Liver (tissue), 9 donors: ENCODE results near the gene RANBP1. TPM values are rescaled to one million over a fixed set of nuclear protein-coding genes. Genes with fewer than 3 reads are reported as not detected.

Experiments used
- DNase-seq: peaks from one replicate; pipeline ENCODE4 v3.0.0-alpha.2; 2017; ENCODE audit warnings: low spot score
- H3K27ac ChIP-seq, 2 donors: one replicate each; pipeline ENCODE4 v1.7.0; 2013; ENCODE audit warnings: inconsistent platforms in 2 of 2, low read length in 2 of 2, control low read depth in 1 of 2, low read depth in 1 of 2, mild to moderate bottlenecking in 1 of 2
- H3K27me3 ChIP-seq, 4 donors: one replicate each; pipeline versions ENCODE4 v1.6.1 to v1.7.0; 2013; ENCODE audit warnings: low read length in 3 of 4, inconsistent platforms in 1 of 4, mild to moderate bottlenecking in 1 of 4, moderate library complexity in 1 of 4; ENCODE audit not compliant: control insufficient read depth in 4 of 4, insufficient read depth in 4 of 4
- H3K36me3 ChIP-seq, 4 donors: one replicate each; pipeline versions ENCODE4 v1.6.1 to v1.7.0; 2013; ENCODE audit warnings: low read length in 3 of 4, mild to moderate bottlenecking in 3 of 4, low read depth in 1 of 4, moderate library complexity in 1 of 4; ENCODE audit not compliant: control insufficient read depth in 4 of 4, insufficient read depth in 3 of 4
- H3K4me1 ChIP-seq, 4 donors: one replicate each; pipeline versions ENCODE4 v1.6.1 to v1.7.0; 2013; ENCODE audit warnings: low read length in 3 of 4, mild to moderate bottlenecking in 3 of 4, moderate library complexity in 1 of 4; ENCODE audit not compliant: control insufficient read depth in 4 of 4, insufficient read depth in 4 of 4
- H3K4me3 ChIP-seq, 3 donors: one replicate each; pipeline versions ENCODE4 v1.6.1 to v1.7.0; 2013; ENCODE audit warnings: low read length in 3 of 3, control low read depth in 1 of 3, low read depth in 1 of 3, mild to moderate bottlenecking in 1 of 3
- H3K9ac ChIP-seq, 2 donors: one replicate each; pipeline ENCODE4 v1.7.0; 2013; ENCODE audit warnings: low read length in 2 of 2, mild to moderate bottlenecking in 2 of 2, moderate library complexity in 2 of 2, control low read depth in 1 of 2, low read depth in 1 of 2
- H3K9me3 ChIP-seq, 4 donors: one replicate each; pipeline versions ENCODE4 v1.6.1 to v1.7.0; 2013; ENCODE audit warnings: low read length in 3 of 4; ENCODE audit not compliant: control insufficient read depth in 4 of 4
- EGR1 ChIP-seq, 2 donors: IDR thresholded peaks; 2 replicates each; pipeline ENCODE4 v1.6.1; 2016 to 2018; ENCODE audit warnings: antibody characterized with exemption in 2 of 2, low read depth in 2 of 2
- FOXA2 ChIP-seq: IDR thresholded peaks from 2 replicates; pipeline ENCODE4 v1.6.1; 2016; ENCODE audit warnings: antibody characterized with exemption
- GABPA ChIP-seq, 2 donors: IDR thresholded peaks in 1 of 2; conservative IDR thresholded peaks in 1 of 2; 2 replicates each; pipeline ENCODE4 v1.6.1; 2016; ENCODE audit warnings: antibody characterized with exemption in 2 of 2, mild to moderate bottlenecking in 1 of 2, moderate library complexity in 1 of 2
- HNF4A ChIP-seq, 2 donors: conservative IDR thresholded peaks; 2 replicates each; pipeline ENCODE4 v1.6.1; 2016; ENCODE audit warnings: antibody characterized with exemption in 2 of 2, mild to moderate bottlenecking in 2 of 2
- JUND ChIP-seq, 2 donors: IDR thresholded peaks; 2 replicates each; pipeline ENCODE4 v1.6.1; 2016; ENCODE audit warnings: antibody characterized with exemption in 2 of 2
- NR2F2 ChIP-seq: IDR thresholded peaks from 2 replicates; pipeline ENCODE4 v1.6.1; 2016; ENCODE audit warnings: antibody characterized with exemption
- RAD21 ChIP-seq, 2 donors: IDR thresholded peaks; 2 replicates each; pipeline ENCODE4 v1.6.1; 2016; ENCODE audit warnings: antibody characterized with exemption in 2 of 2, mild to moderate bottlenecking in 2 of 2
- RXRA ChIP-seq, 2 donors: IDR thresholded peaks; 2 replicates each; pipeline ENCODE4 v1.6.1; 2017 to 2018; ENCODE audit warnings: antibody characterized with exemption in 2 of 2, mild to moderate bottlenecking in 1 of 2
- SP1 ChIP-seq: IDR thresholded peaks from 2 replicates; pipeline ENCODE4 v1.6.1; 2018; ENCODE audit warnings: antibody characterized with exemption, mild to moderate bottlenecking
- TAF1 ChIP-seq: conservative IDR thresholded peaks from 2 replicates; pipeline ENCODE4 v1.6.1; 2016; ENCODE audit warnings: antibody characterized with exemption, mild to moderate bottlenecking
- WGBS: extraction: QIAGEN DNeasy Blood & Tissue Kit; methylation state at CpG from one replicate; pipeline ENCODE4 v1.1.7; 2013; 5-methylcytosine and 5-hydroxymethylcytosine counted together
- polyA plus RNA-seq, 2 donors: library from polyadenylated mRNA; stranded (reverse) in 1 of 2; unstranded in 1 of 2; fragments of 200-250 nt in 1 of 2; fragments of >200 nt in 1 of 2; fragmentation: Nextera tagmentation in 1 of 2; extraction: Ambion mirVana in 1 of 2; gene quantifications; one replicate each; pipeline versions ENCODE4 v1.2.1 to v1.2.3, GENCODE V29; 2013 to 2015
- total RNA-seq, 2 donors: library from RNA; depleted of rRNA; stranded (reverse); fragments of >200 nt; gene quantifications; one replicate each; pipeline ENCODE4 v1.2.3, GENCODE V29; 2014
- TF ChIP-seq, protein P1 (sequence below): fragments of 150-350 bp; IDR thresholded peaks from 2 replicates; pipeline ENCODE4 v1.5.1; 2017; ENCODE audit warnings: improper control_type of control experiment, low read depth, low read length; ENCODE audit not compliant: missing input control
- TF ChIP-seq, protein P2 (sequence below): IDR thresholded peaks from 2 replicates; pipeline ENCODE4 v1.6.1; 2016; ENCODE audit warnings: antibody characterized with exemption
- TF ChIP-seq, protein P3 (sequence below): IDR thresholded peaks from 2 replicates; pipeline ENCODE4 v1.6.1; 2016; ENCODE audit warnings: antibody characterized with exemption
- TF ChIP-seq, protein P4 (sequence below): IDR thresholded peaks from 2 replicates; pipeline ENCODE4 v1.6.1; 2016; ENCODE audit warnings: antibody characterized with exemption, mild to moderate bottlenecking
- TF ChIP-seq, protein P5 (sequence below): IDR thresholded peaks from 2 replicates; pipeline ENCODE4 v1.6.1; 2016; ENCODE audit warnings: antibody characterized with exemption
- donor health status: healthy.
- donor health status: healthy.
- donor health status: healthy.
- donor health status: healthy.
- donor health status: healthy.

The RANBP1 gene
- total and polyA plus RNA-seq, 4 donors = 62.3 to 102 (median 87.8) TPM

DNA sequence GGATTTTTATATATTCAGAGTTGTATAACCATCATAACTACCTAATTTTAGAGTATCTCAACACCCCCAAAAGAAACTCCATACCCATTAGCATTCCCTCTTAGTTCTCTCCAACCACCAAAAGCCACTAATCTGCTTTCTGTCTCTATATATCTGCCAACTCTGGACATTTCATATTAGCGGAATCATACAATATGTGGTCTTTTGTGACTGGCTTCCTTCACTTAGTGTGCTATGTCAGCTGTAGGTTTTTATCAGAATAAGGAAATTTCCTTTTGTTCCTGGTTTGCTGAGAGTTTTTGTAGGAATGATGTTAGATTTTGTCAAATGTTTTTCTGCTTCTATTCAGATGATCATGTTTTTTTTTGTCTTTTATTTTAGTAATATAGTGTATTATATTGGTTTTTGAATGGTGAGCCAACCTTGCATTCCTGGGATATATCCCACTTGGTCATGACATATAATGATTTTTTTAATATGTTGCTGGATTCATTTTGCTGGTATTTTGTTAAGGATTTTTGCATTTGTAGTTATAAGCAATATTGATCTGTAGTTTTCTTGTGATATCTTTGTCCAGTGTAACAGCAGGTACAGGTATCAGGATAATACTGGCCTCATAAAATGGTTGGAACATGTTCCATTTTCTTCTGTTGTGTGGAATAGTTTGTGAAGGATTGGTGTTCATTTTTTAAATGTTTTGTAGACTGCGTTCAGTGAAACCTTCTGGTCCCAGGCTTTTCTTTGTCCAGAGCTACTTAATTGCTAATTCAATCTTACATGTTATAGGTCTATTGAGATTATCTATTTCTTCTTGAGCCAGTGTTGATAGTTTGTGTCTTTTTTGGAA lies 19.1 kb upstream of the RANBP1 start:
- over 99% methylated on average over 2 of the region's 2 CpGs for whole genome bisulfite sequencing
- H3K36me3 ChIP-seq = peaks cover 11 to 36% (median 20%) of the 10 kb centered on the region in 4 donors
- TF ChIP-seq EGR1 (IDR thresholded peaks at IDR 0.05; ENCODE audit: low read depth in 2 of 2) (no peak), RAD21 (IDR thresholded peaks at IDR 0.05) (no peak), NR2F2 (no peak), FOXA2 (no peak), SP1 (no peak), TAF1 (no peak), RXRA (IDR thresholded peaks at IDR 0.05) (no peak), JUND (IDR thresholded peaks at IDR 0.05) (no peak), HNF4A (conservative IDR thresholded peaks at IDR 0.05) (no peak), GABPA (IDR thresholded peaks at IDR 0.05 in 1 of 2, conservative IDR thresholded peaks at IDR 0.05 in 1 of 2) (no peak)
- TF ChIP-seq, protein P1, sequence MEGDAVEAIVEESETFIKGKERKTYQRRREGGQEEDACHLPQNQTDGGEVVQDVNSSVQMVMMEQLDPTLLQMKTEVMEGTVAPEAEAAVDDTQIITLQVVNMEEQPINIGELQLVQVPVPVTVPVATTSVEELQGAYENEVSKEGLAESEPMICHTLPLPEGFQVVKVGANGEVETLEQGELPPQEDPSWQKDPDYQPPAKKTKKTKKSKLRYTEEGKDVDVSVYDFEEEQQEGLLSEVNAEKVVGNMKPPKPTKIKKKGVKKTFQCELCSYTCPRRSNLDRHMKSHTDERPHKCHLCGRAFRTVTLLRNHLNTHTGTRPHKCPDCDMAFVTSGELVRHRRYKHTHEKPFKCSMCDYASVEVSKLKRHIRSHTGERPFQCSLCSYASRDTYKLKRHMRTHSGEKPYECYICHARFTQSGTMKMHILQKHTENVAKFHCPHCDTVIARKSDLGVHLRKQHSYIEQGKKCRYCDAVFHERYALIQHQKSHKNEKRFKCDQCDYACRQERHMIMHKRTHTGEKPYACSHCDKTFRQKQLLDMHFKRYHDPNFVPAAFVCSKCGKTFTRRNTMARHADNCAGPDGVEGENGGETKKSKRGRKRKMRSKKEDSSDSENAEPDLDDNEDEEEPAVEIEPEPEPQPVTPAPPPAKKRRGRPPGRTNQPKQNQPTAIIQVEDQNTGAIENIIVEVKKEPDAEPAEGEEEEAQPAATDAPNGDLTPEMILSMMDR = no peak
- TF ChIP-seq, protein P2, sequence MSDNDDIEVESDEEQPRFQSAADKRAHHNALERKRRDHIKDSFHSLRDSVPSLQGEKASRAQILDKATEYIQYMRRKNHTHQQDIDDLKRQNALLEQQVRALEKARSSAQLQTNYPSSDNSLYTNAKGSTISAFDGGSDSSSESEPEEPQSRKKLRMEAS = no peak
- TF ChIP-seq, protein P3, sequence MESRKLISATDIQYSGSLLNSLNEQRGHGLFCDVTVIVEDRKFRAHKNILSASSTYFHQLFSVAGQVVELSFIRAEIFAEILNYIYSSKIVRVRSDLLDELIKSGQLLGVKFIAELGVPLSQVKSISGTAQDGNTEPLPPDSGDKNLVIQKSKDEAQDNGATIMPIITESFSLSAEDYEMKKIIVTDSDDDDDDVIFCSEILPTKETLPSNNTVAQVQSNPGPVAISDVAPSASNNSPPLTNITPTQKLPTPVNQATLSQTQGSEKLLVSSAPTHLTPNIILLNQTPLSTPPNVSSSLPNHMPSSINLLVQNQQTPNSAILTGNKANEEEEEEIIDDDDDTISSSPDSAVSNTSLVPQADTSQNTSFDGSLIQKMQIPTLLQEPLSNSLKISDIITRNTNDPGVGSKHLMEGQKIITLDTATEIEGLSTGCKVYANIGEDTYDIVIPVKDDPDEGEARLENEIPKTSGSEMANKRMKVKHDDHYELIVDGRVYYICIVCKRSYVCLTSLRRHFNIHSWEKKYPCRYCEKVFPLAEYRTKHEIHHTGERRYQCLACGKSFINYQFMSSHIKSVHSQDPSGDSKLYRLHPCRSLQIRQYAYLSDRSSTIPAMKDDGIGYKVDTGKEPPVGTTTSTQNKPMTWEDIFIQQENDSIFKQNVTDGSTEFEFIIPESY = no peak
- TF ChIP-seq, protein P4, sequence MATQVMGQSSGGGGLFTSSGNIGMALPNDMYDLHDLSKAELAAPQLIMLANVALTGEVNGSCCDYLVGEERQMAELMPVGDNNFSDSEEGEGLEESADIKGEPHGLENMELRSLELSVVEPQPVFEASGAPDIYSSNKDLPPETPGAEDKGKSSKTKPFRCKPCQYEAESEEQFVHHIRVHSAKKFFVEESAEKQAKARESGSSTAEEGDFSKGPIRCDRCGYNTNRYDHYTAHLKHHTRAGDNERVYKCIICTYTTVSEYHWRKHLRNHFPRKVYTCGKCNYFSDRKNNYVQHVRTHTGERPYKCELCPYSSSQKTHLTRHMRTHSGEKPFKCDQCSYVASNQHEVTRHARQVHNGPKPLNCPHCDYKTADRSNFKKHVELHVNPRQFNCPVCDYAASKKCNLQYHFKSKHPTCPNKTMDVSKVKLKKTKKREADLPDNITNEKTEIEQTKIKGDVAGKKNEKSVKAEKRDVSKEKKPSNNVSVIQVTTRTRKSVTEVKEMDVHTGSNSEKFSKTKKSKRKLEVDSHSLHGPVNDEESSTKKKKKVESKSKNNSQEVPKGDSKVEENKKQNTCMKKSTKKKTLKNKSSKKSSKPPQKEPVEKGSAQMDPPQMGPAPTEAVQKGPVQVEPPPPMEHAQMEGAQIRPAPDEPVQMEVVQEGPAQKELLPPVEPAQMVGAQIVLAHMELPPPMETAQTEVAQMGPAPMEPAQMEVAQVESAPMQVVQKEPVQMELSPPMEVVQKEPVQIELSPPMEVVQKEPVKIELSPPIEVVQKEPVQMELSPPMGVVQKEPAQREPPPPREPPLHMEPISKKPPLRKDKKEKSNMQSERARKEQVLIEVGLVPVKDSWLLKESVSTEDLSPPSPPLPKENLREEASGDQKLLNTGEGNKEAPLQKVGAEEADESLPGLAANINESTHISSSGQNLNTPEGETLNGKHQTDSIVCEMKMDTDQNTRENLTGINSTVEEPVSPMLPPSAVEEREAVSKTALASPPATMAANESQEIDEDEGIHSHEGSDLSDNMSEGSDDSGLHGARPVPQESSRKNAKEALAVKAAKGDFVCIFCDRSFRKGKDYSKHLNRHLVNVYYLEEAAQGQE = no peak
- TF ChIP-seq, protein P5, sequence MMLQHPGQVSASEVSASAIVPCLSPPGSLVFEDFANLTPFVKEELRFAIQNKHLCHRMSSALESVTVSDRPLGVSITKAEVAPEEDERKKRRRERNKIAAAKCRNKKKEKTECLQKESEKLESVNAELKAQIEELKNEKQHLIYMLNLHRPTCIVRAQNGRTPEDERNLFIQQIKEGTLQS = no peak
- H3K27me3 ChIP-seq = no peaks in the 10 kb centered on the region
- H3K4me3 ChIP-seq = no peak overlapping the region
- no peak overlapping the region for H3K27ac ChIP-seq
- no peaks in the 10 kb centered on the region for H3K9me3 ChIP-seq
- H3K4me1 ChIP-seq = peaks cover 12 to 33% (median 25%) of the 10 kb centered on the region in 4 donors
- H3K9ac ChIP-seq = no peak overlapping the region
- no peak for DNase-seq
